Measurements from ENCODE around the gene PNPLA7.
"Not testable (repeated sequence)": the region's sequence is repeated elsewhere in the genome, so short reads cannot be mapped to it uniquely, and the experiment has no call there.

PNPLA7 gene

DNA sequence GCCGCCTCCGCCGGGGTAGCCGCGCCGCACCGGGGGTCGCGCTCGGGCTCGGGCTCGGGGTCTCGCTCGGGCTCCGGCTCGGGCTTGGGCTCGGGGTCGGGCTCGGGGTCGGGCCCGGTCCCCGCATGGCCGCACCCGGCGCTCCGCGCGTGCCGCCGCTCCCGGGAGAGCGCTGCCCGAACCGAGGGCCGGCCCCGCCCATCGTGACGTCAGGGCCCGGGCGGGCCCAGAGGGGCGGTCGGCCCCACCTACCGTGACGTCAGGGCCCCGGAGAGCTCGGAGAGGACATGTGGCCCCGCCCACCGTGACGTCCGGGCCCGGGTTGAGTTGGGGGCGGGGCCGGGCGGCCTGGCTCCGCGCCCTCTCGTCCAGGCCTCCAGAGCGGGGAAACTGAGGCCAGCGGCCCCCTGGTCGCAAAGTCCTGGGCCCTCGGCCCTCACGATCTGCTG lies 91.0 kb downstream of the PNPLA7 start, which contains the start of gene NSMF:
NSMF (minus strand) TSS at position 183 of the 449 bp plus-strand sequence. CDS start 232 bp downstream, outside the sequence.
- peak; percentile 89 for DNase-seq

DNA sequence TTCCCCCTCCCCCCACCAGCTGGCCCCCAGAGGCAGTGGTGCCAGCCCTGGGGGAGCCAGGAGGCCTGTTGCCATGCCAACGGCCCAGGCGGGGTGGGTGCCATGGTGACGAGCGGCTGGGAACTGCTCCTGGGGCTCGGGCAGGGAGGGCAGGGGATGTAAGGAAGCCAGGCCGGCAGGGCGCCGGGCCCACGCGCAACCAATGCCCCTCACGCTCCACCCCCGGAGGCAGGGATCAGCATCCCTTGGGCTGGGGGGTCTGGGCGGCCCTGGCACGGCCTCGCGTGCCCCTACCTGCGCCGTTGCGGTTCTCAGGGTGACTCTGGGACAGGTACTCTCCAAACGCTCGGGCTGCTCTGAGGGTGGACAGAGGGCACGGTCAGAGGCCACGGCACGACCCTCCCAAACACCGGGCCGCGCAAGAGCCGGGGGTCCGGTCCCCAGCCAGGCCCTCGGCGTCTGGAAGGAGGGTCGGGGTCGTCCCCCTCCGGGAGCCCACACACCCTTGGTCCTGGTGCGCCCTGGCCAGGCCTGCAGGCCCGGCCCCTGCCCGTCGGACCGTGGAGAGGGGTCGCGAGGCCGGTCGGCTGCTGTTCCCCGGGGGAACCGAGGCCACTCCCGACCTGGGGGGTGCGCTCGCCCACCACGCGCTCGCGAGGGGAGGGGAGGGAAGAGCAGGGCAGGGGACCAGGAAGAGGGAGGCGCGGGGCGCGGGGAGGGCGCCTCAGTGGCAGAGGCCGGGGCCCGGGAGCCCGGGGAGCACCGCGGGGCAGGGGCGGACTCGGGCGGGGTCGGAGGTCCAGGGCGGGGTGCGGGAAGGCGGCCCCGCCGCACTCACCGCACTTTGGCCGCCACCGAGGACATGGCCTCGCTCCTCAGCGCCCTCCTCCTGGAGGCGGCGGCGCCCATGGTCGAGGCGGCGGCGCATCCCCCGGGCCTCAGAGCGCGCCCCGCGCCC lies 91.7 kb downstream of the PNPLA7 start:
- no peak for DNase-seq

DNA sequence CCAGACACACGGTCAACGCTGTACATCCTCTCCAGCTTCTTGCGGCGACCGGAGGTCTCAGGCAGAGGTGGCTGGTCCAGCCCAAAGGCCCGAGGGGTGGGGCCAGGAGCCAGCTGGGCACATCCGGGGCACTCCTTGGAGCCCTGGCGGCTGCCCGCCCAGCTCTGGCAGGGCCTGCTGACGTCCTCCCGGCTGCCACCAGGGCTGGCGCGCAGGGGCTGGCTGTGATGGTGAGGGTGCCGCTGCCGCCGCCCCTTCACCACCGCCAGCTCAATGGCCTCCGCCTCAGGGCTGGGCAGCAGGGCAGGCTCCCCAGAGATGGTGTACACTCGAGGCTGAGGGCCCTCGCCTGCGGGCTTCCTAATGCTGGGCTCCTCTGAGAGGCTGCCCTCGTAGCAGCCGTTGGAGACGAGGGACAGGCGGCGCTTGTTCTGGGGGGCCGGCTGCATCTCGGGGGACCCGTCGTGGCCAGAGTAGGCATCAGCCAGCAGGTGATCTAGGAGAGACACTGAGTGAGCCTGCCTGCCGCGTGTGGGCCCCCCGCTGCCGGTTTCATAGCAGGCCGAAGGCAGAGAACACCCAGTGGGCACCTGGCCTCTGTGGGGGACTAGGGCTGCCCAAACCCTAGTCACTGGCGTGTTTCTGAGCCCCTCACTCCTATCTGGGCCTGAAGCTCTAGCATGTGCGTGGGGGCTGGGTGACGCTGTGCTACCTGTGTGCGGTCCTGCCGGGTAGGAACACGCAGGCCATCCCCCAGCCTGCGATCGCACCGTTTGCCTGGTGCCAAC lies 92.6 kb downstream of the PNPLA7 start:
- no peak for DNase-seq

DNA sequence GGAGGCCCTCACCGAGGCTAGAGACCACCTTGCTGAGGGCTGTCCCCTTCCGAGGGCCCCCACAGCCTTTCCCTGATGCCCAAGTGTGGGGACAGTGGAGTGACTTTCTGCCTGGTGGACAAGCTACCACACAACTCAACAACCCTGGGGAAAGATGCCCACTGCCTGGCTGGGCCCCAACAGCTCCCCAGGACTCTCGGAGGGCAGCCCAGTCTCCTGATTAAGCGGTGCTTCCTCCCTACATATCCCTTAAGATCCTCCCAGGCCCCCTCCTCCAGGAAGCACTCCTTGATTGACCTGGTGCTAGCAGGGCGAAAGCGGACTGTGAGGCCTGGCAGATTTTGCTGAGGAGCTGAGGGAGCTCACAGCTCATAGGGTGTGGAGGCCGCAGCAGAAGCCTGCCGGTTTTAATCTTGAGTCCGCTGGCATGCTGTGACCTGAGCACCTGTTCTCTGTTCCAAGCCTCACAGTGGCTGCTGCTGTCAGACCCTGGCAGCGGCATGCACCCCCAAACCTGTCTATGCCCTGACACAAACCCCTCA lies 93.3 kb downstream of the PNPLA7 start:
- DNase-seq, result no peak

DNA sequence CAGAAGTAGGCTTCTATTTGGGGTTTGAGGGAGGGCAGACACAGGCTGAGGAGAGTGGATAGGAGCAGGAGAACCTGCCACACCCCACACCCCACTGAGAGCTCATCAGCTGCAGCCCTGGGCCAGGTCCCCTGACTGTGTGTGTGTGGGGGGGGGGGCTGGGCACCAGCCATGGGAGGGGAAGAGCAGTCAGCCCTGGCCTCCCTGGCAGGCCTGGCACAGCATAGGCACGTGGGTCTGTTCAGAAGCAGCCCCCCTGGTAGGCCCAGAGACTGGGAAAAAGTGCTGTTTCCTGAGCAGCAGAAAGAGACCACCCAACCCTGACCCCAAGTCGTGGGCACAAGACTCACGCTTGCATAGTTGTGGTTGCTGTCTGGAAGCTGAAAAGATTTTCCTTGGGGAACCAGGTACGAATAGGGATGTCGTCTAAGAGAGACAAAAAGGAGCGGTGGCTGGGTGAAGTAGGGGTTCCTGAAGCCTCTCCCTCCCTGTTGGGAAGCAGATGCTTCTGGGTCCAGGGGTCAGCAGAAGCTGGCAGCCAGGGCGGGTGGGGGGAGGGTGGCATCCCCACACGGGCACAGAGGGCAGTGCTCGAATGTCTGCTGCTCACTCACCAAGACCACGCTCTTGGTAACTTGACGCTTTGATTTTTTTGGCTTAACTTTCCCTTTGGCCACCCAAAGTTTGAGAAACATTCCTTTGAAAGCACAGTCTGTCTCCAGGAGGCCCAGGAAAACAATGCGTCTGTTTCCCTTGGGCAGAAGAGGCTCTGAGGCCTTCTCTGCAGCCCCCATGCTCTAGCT lies 93.9 kb downstream of the PNPLA7 start:
- DNase-seq, result no peak

DNA sequence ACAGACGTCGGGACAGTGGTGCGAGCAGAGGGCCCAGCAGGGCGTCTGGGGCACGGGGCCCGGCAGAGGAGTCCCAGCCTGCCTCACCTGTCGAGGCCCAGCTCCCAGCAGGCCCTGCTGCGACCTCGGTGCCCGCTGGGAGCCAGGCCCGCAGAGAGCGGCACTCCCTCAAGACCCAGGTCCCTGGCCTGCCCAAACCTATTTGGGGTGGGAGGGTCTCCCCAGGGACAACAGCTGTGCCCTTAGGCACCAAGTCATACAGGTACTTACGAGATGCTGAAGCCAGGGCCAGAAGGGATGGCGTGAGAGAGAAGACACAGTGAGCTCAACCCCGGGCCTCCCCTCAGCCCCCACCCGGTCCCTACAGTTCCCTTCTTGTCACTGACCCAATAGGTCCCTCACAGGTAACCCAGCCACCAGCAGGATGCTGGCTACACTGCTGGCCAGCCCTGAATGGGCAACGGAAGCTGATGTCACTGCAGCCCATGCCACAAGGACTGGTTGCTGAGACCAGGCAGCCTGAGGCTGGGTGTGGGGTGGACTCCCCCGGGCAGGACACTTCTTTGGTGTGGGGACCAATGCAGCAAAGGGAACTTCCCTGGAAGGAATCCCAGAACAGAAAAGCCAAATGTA lies 94.7 kb downstream of the PNPLA7 start:
- no peak for DNase-seq

DNA sequence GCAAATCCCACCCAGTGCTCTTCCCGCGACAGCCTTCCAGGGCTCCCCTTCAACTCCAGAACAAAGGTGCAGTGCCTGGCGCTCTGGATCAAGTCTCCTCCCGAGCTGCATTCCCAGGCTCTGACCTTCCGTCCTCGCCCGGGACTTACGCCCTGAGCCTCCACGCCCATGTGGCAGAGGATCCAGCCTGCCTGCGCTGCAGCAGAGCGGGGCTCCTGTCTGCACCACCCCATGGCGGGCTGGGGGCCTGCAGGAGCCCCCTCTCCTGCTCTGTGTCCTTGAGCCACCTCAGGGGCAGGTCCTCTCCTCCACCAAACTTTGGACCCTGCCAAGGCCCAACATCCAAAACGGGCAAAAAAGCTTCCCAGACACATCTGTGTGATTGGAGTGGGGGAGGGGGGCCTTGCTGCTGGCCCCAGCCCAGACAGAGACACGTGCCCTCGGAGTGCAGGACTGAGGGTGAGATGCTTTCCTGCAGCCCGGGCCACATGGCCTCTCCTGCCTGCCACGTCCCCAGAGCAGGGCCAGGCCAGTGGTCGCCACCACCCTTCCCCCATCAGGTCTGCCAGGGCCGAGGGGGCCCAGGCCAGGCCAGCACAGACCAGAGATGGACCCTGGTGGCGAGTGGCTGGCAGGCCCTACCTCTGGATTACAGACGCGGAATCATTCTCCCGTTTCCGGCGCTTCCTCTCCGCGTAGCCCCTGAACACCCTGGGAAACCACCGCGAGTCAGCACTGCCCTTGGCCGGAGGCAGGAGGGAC lies 95.4 kb downstream of the PNPLA7 start:
- DNase-seq, result no peak

DNA sequence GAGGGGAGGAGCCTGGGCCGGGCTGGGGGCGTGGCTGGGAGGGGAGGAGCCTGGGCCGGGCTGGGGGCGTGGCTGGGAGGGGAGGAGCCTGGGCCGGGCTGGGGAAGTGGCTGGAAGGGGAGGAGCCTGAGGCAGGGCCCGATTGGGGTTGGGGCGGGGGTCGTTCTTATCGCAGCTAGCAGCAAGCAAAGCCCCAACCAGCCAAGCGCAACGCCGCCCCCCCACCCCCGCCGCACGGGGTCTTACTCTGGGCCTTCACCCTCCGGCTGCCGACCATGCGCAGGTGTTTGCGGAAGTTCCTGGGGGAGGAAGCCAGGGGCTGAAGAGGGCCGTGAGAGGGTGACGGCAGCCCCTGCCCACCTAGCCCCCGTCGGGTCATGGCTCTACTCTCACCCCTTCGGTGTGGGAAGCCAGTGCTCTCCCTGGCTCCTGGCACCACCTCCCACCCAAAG lies 96.0 kb downstream of the PNPLA7 start:
- DNase-seq, result no peak

DNA sequence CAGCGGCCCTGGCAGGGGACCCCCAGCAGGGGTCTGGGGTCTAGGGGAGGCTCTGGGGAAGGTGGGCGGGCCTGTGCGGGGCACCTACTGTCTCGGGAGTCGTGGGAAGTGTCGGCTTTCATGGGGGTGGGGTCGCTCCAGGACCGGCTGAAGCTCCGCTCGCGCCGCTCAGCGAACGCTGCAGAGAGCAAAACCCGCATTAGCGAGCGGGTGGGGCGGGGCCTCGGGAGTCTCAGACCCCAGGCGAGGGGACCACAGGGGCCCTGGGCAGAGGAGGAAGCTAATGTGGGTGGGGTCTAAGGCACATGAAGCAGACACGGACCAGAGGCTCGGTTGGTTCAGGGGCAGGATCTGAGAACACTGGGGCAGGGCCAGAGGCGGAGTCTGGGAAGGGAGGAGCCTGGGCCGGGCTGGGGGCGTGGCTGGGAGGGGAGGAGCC lies 96.5 kb downstream of the PNPLA7 start:
- peak; percentile 64 for DNase-seq

DNA sequence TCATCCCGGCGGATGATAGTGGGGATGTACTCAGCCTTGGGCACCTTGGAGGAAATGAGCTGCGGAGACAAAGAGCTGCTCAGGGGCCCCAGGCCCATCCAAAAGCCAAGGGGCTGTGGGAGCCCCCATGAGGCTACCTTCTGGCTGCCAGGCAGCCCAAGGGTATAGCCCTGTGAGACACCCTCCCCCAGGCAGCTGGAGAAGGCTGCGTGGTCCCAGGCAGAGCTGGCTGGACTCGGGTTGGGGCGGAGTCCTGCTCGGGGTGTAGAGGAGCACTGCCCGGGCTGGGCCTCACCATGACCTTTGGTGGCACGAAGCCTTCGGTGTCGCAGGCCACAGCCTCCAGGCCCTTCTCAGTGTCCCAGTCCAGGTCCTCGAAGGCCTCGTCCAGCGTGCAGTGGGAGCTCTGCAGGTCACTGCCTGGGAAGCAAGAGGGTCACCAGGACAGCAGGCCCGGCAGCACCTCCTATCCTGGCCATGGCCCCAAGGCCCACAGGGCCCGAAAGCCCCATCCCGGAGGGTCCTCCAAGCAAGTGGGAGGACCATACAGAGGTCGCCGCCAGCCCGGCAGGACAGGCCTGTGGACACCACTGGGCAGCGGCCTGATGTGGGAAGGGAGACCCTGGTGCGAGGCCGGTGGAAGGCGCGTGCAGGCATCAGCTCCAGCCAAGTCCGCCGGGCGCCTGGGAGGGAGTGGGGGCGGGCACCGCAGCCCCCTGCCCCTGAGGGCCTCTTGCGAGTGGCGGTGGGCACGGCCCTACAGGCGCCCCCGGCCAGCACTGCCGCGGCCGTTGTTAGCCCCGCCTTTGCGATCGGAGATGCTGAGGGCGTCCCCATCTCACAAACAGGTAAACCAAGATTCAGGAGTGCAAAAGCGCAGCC lies 97.2 kb downstream of the PNPLA7 start:
- no peak for DNase-seq

DNA sequence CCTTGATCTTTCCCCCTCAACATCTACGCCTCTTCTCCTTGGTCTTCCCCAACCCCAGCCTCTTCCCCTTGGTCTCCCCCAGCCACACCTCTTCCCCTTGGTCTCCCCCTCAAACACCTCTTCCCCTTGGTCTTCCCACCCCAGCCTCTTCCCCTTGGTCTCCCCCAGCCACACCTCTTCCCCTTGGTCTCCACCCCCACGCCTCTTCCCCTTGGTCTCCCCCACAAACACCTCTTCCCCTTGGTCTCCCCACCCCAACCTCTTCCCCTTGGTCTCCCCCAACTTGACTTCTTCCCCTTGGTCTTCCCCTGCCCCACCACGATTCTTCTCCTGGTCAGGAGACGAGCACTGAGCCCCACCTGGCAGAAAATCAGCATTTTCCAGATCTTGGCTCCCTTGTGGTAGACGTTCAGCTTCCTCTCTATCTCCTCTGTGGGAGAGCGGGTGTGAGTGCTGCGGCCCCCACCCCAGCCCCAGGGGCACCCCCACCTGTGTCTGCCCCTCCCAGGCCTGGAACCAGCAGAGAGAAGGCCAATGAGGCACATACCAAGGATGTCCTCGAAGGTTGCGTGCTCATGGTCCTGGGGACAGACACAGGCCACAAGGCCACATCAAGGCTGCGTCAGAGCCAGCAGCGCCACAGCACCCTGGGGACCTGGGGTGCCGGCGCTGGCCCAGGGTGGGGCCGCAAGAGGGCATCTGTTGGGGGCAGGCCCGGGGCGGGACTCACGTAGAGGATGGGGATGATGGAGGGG lies 98.0 kb downstream of the PNPLA7 start:
- no peak for DNase-seq

DNA sequence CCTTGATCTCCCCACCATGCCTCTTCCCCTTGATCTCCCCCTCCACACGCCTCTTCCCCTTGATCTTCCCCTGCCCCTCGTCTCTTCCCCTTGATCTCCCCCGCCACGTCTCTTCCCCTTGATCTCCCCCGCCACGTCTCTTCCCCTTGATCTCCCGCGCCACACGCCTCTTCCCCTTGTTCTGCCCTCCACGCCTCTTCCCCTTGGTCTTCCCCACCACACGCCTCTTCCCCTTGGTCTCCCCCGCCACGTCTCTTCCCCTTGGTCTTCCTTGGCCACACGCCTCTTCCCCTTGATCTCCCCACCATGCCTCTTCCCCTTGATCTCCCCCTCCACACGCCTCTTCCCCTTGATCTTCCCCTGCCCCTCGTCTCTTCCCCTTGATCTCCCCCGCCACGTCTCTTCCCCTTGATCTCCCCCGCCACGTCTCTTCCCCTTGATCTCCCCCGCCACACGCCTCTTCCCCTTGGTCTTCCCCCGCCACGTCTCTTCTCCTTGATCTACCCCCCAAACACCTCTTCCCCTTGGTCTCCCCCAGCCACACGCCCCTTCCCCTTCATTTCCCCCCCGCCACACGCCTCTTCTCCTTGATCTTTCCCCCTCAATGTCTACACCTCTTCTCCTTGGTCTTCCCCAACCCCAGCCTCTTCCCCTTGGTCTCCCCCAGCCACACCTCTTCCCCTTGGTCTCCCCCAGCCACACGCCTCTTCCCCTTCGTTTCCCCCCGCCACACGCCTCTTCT lies 98.8 kb downstream of the PNPLA7 start:
- DNase-seq, result not testable (repeated sequence)

DNA sequence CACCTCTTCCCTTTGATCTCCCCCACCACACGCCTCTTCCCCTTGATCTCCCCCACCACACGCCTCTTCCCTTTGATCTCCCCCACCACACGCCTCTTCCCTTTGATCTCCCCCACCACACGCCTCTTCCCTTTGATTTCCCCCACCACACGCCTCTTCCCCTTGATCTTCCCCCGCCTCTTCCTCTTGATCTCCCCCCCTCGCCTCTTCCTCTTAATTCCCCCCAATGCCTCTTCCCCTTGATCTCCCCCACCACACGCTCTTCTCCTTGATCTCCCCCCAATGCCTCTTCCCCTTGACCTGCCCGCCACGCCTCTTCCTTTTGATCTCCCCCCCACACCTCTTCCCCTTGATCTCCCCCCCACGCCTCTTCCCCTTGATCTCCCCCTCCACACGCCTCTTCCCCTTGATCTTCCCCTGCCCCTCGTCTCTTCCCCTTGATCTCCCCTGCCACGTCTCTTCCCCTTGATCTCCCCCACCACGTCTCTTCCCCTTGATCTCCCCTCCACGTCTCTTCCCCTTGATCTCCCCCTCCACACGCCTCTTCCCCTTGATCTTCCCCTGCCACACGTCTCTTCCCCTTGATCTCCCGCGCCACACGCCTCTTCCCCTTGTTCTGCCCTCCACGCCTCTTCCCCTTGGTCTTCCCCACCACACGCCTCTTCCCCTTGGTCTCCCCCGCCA lies 99.5 kb downstream of the PNPLA7 start:
- not testable (repeated sequence) for DNase-seq

DNA sequence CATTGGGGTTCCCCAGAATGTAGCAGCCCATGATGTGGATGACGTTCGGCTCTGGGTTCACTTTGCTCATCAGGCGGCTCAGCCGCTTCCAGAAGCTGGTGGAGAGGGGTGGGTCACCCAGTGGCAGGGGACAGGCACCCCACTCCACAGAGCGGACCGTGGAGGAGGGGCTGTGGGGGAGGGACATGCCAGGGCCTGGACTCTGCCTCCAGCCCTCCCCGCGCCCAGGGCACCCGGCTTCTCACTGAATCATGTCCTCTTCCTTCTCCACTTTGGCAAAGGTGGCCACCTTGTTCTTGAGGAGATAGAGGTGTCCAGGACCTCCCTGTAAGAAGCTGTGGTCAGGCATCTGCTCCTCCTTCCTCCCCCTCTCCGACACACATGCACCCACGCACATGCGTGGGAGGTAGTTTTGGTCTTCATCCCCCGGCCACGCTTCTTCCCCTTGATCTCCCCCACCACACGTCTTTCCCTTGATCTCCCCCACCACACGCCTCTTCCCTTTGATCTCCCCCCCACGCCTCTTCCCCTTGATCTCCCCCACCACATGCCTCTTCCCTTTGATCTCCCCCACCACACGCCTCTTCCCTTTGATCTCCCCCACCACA lies 100.2 kb downstream of the PNPLA7 start:
- no peak for DNase-seq

DNA sequence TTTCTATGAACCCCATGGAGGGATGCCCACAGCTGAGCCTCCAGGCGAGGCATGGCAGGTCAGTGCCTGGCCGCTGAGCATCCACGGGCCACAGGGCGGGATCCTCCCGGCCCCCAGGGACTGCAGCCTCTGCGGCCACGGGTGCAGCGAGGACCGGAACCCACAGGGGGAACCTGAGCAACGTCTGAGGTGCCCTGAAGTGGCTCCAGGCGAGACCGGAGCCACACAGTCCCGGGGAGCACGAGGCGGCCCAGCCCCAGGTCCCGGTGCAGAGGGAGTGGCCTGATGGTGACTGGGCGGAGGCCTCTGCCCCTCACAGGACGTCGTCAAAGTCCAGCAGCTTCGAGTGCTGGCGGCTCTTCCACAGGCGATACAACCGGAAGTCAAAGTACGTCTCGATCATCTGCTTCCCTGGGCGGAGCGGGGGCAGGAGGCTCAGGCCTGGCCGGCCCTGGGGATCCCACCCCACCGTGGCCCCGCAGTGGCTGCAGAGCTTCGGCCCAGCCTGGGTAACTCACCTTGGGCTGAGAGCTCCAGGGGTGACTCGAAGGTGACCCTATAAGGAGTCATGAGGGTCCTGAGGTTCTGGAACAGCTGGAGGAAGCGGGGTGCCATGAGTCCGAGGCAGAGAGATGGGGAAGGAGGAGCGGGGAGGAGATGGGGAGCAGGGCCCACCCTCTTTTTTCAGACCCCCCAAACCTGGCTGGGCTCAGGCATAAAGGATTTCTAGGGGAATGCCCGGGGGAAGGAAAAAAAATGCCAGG lies 100.9 kb downstream of the PNPLA7 start:
- no peak for DNase-seq

DNA sequence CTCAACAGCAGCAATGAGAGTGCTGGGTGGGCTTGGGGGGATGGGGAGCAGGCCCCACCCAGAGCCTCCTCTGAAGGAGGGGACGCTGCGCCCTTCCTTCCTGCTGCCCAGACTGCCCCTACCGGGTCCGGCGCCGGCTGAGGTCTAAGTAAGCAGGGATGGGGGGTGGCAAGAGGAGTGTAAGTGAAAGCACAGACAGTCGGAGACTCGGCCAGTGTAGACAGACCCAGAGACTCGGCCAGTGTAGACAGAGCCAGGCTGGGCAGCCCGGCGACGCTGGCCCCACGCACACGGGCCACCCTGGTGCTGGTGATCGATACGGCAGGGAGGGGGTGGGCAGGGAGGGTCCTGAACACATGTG lies 101.6 kb downstream of the PNPLA7 start:
- no peak for DNase-seq
